Renal pelvis (tissue), 4 donors: ENCODE results near the gene CDH11. TPM values are rescaled to one million over a fixed set of nuclear protein-coding genes. Genes with fewer than 3 reads are reported as not detected.

Experiments
- DNase-seq: peaks from one replicate; pipeline ENCODE4 v3.0.0-alpha.2; 2013
- polyA plus RNA-seq, 3 donors: library from polyadenylated mRNA; unstranded; fragments of 120-200 nt; gene quantifications; one replicate each; pipeline ENCODE4 v1.2.1, GENCODE V29; 2013; ENCODE audit not compliant: insufficient read length in 3 of 3

The CDH11 gene
- polyA plus RNA-seq, 3 donors, result 147 to 204 (median 203) TPM

GRCh38 chr16:65042438-65043365, 79.2 kb downstream of the CDH11 start:
- no peak for DNase-seq

GRCh38 chr16:65041667-65042066, 80.2 kb downstream of the CDH11 start:
- no peak for DNase-seq

- DNase-seq, result peak; percentile 52
Measured at GRCh38 chr16:65038100-65038499, 83.8 kb downstream of the CDH11 start.

- no peak for DNase-seq
Measured at GRCh38 chr16:65037556-65037955, 84.3 kb downstream of the CDH11 start.

GRCh38 chr16:65034915-65035314, 86.9 kb downstream of the CDH11 start:
- DNase-seq, result no peak

- DNase-seq, result no peak
Measured at GRCh38 chr16:65032387-65032786, 89.5 kb downstream of the CDH11 start.

GRCh38 chr16:65024767-65025178, 97.1 kb downstream of the CDH11 start:
- no peak for DNase-seq

- DNase-seq, result no peak
Measured at GRCh38 chr16:65023802-65024201, 98.1 kb downstream of the CDH11 start.

- DNase-seq, result no peak
Measured at GRCh38 chr16:65021852-65022595, 99.8 kb downstream of the CDH11 start.

- DNase-seq, result no peak
Measured at GRCh38 chr16:65016754-65017153, 105.1 kb downstream of the CDH11 start.

GRCh38 chr16:65015599-65015998, 106.3 kb downstream of the CDH11 start:
- DNase-seq, result no peak

GRCh38 chr16:65012357-65012756, 109.5 kb downstream of the CDH11 start:
- DNase-seq, result no peak

GRCh38 chr16:65010125-65010524, 111.7 kb downstream of the CDH11 start:
- DNase-seq, result no peak

- no peak for DNase-seq
Measured at GRCh38 chr16:65005696-65006095, 116.2 kb downstream of the CDH11 start.

GRCh38 chr16:65004570-65004969, 117.3 kb downstream of the CDH11 start:
- DNase-seq, result no peak

GRCh38 chr16:65003621-65004020, 118.2 kb downstream of the CDH11 start:
- no peak for DNase-seq

- no peak for DNase-seq
Measured at GRCh38 chr16:65002265-65002664, 119.6 kb downstream of the CDH11 start.

GRCh38 chr16:65000654-65001053, 121.2 kb downstream of the CDH11 start:
- no peak for DNase-seq

GRCh38 chr16:64997751-64998150, 124.1 kb downstream of the CDH11 start:
- no peak for DNase-seq

- no peak for DNase-seq
Measured at GRCh38 chr16:64997121-64997520, 124.7 kb downstream of the CDH11 start.

GRCh38 chr16:64996641-64997040, 125.2 kb downstream of the CDH11 start:
- no peak for DNase-seq

- DNase-seq, result no peak
Measured at GRCh38 chr16:64993464-64993863, 128.4 kb downstream of the CDH11 start.

GRCh38 chr16:64991001-64991400, 130.9 kb downstream of the CDH11 start:
- DNase-seq, result no peak
